ENCODE results near the gene CYP46A1. TPM values are rescaled to one million over a fixed set of nuclear protein-coding genes. Genes with fewer than 3 reads are reported as not detected.

CYP46A1 gene
- total RNA-seq, 1 experiment from 2014 or later: 0.59 TPM

GRCh38 chr14:99647411-99647810 lies 36.7 kb upstream of the CYP46A1 start:
- no peak overlapping the region for H3K56ac ChIP-seq (ENCODE audit: insufficient read length, low read depth, low read length)
- H3T11ph ChIP-seq (ENCODE audit: low read length): no peak overlapping the region
- TF ChIP-seq, protein P1, sequence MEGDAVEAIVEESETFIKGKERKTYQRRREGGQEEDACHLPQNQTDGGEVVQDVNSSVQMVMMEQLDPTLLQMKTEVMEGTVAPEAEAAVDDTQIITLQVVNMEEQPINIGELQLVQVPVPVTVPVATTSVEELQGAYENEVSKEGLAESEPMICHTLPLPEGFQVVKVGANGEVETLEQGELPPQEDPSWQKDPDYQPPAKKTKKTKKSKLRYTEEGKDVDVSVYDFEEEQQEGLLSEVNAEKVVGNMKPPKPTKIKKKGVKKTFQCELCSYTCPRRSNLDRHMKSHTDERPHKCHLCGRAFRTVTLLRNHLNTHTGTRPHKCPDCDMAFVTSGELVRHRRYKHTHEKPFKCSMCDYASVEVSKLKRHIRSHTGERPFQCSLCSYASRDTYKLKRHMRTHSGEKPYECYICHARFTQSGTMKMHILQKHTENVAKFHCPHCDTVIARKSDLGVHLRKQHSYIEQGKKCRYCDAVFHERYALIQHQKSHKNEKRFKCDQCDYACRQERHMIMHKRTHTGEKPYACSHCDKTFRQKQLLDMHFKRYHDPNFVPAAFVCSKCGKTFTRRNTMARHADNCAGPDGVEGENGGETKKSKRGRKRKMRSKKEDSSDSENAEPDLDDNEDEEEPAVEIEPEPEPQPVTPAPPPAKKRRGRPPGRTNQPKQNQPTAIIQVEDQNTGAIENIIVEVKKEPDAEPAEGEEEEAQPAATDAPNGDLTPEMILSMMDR (conservative IDR thresholded peaks at IDR 0.05): no peak
- H2BK5ac ChIP-seq (ENCODE audit: insufficient read length, low read length): no peak overlapping the region
- no peaks in the 10 kb centered on the region for H3K36me3 Mint-ChIP-seq (ENCODE audit: insufficient read depth in 1 of 3, low read depth in 3 of 3)
- H3K4me1 Mint-ChIP-seq: peaks cover 6 to 20% of the 10 kb centered on the region in 2 experiments
- no peak overlapping the region for H2AFZ ChIP-seq (ENCODE audit: low read length)
- no peak overlapping the region for H2BK15ac ChIP-seq (ENCODE audit: low read depth, low read length)
- no peak overlapping the region for H2AK5ac ChIP-seq (ENCODE audit: insufficient read length, low read length)
- no peaks in the 10 kb centered on the region for H3K79me2 ChIP-seq (ENCODE audit: insufficient read depth, low read length)
- no peak overlapping the region for H3K27ac Mint-ChIP-seq
- no peaks in the 10 kb centered on the region; the same call in 1 of the 2 replicates for H3K27me3 ChIP-seq (ENCODE audit: insufficient read depth, low read length)
- H3K4me2 ChIP-seq (ENCODE audit: insufficient read depth, insufficient read length, low read length): no peak overlapping the region
- peaks cover 4% of the 10 kb centered on the region for H3K23me2 ChIP-seq (ENCODE audit: insufficient read length, low read depth, low read length, poor library complexity, severe bottlenecking)
- no peaks in the 10 kb centered on the region for H3K79me1 ChIP-seq (ENCODE audit: insufficient read depth, low read depth, low read length, poor library complexity, severe bottlenecking)
- WGBS (ENCODE audit: extremely low coverage, insufficient read length, low lambda C conversion rate): no CpG with 5 or more reads among the region's 7 CpGs
- H3K27me3 Mint-ChIP-seq (ENCODE audit: low read depth): peaks cover 34% of the 10 kb centered on the region
- no peak overlapping the region for H3K4me3 Mint-ChIP-seq
- no peak overlapping the region for H3K27ac ChIP-seq (ENCODE audit: insufficient read length, low read depth, low read length)
- H4K5ac ChIP-seq (ENCODE audit: insufficient read length, low read depth, low read length): no peak overlapping the region
- no peak overlapping the region for H3K9ac ChIP-seq (ENCODE audit: extremely low read depth, insufficient read length, low read length)
- no peaks in the 10 kb centered on the region for H4K20me1 ChIP-seq (ENCODE audit: control insufficient read depth, insufficient read depth, insufficient read length)
- H2BK12ac ChIP-seq (ENCODE audit: insufficient read length, low read depth, low read length): no peak overlapping the region
- no peak overlapping the region for H2BK120ac ChIP-seq (ENCODE audit: low read depth, low read length, poor library complexity, severe bottlenecking)
- DNase-seq: no peak
- no peaks in the 10 kb centered on the region for H3K9me3 Mint-ChIP-seq
- no peaks in the 10 kb centered on the region for H3K9me3 ChIP-seq (ENCODE audit: control insufficient read depth, low read depth, low read length)
- H3K14ac ChIP-seq (ENCODE audit: insufficient read depth, low read length): no peak overlapping the region
- H3K4me1 ChIP-seq (ENCODE audit: insufficient read depth, low read length): no peaks in the 10 kb centered on the region
- no peak overlapping the region for H3K23ac ChIP-seq (ENCODE audit: insufficient read length, low read depth, low read length)
- H2BK20ac ChIP-seq (ENCODE audit: low read depth, low read length, poor library complexity, severe bottlenecking): no peak overlapping the region
- H4K8ac ChIP-seq (replicated peaks; ENCODE audit: insufficient read length, low read depth, low read length): no peak overlapping the region
- H3K18ac ChIP-seq (ENCODE audit: insufficient read length, low read depth, low read length): no peak overlapping the region
- no peak overlapping the region for H3K4ac ChIP-seq (ENCODE audit: low read depth, low read length)
- no peak overlapping the region for H4K91ac ChIP-seq (ENCODE audit: insufficient read length, low read depth, low read length)

Measured in H9 (cell line).